ENCODE measurements around the gene ALPL. TPM values are rescaled to one million over a fixed set of nuclear protein-coding genes. Genes with fewer than 3 reads are reported as not detected.

Gene ALPL
- total RNA-seq, 2 donors from 2014 or later, result 3.7 to 7.8 TPM

- H3K36me3 ChIP-seq, result no peaks in the 10 kb centered on the region
- H3K27ac ChIP-seq, result no peak overlapping the region
- H3K27me3 ChIP-seq (replicated peaks; ENCODE audit: insufficient read depth), result no peaks in the 10 kb centered on the region
- no peak for TF ChIP-seq CTCF (IDR thresholded peaks at IDR 0.05)
- ATAC-seq (ENCODE audit: insufficient number of reproducible peaks, low FRiP score, low read depth), result no peak
- no peak for DNase-seq (ENCODE audit: low spot score)
- H3K4me1 ChIP-seq (ENCODE audit: control insufficient read depth in 1 of 2, low read depth in 2 of 2), result no peaks in the 10 kb centered on the region
- no peaks in the 10 kb centered on the region for H3K9me3 ChIP-seq
- H3K4me3 ChIP-seq, result no peak overlapping the region
Observed at GRCh38 chr1:21610027-21610426, 100.8 kb downstream of the ALPL start.

- no peaks in the 10 kb centered on the region for H3K27me3 ChIP-seq (replicated peaks; ENCODE audit: insufficient read depth)
- no peaks in the 10 kb centered on the region for H3K36me3 ChIP-seq
- DNase-seq (ENCODE audit: low spot score) (no peak), ATAC-seq (ENCODE audit: insufficient number of reproducible peaks, low FRiP score, low read depth) (no peak)
- H3K4me3 ChIP-seq, result no peak overlapping the region
- H3K9me3 ChIP-seq, result no peaks in the 10 kb centered on the region
- H3K27ac ChIP-seq, result no peak overlapping the region
- TF ChIP-seq CTCF (IDR thresholded peaks at IDR 0.05), result no peak
- no peaks in the 10 kb centered on the region for H3K4me1 ChIP-seq (ENCODE audit: control insufficient read depth in 1 of 2, low read depth in 2 of 2)
Observed at GRCh38 chr1:21610989-21611785, 102.0 kb downstream of the ALPL start.

- no peak for DNase-seq (ENCODE audit: low spot score)
- Histone ChIP-seq H3K9me3 (no peaks in the 10 kb centered on the region), H3K36me3 (no peaks in the 10 kb centered on the region), H3K4me1 (ENCODE audit: control insufficient read depth in 1 of 2, low read depth in 2 of 2) (no peaks in the 10 kb centered on the region), H3K27me3 (replicated peaks; ENCODE audit: insufficient read depth) (no peaks in the 10 kb centered on the region), H3K4me3 (no peak overlapping the region), H3K27ac (no peak overlapping the region)
- no peak for TF ChIP-seq CTCF (IDR thresholded peaks at IDR 0.05)
- ATAC-seq (ENCODE audit: insufficient number of reproducible peaks, low FRiP score, low read depth), result no peak
Observed at GRCh38 chr1:21612057-21612456, 102.8 kb downstream of the ALPL start.

GRCh38 chr1:21613072-21613867 is 104.0 kb downstream of the ALPL start:
- no peak for TF ChIP-seq CTCF (IDR thresholded peaks at IDR 0.05)
- Histone ChIP-seq H3K27ac (no peak overlapping the region), H3K4me1 (ENCODE audit: control insufficient read depth in 1 of 2, low read depth in 2 of 2) (no peaks in the 10 kb centered on the region), H3K27me3 (replicated peaks; ENCODE audit: insufficient read depth) (no peaks in the 10 kb centered on the region), H3K9me3 (no peaks in the 10 kb centered on the region), H3K36me3 (no peaks in the 10 kb centered on the region), H3K4me3 (no peak overlapping the region)
- DNase-seq (ENCODE audit: low spot score), result no peak
- ATAC-seq (ENCODE audit: insufficient number of reproducible peaks, low FRiP score, low read depth), result no peak

GRCh38 chr1:21614419-21615115 is 105.3 kb downstream of the ALPL start:
- H3K27ac ChIP-seq, result no peak overlapping the region
- no peak for TF ChIP-seq CTCF (IDR thresholded peaks at IDR 0.05)
- no peaks in the 10 kb centered on the region for H3K9me3 ChIP-seq
- ATAC-seq (ENCODE audit: insufficient number of reproducible peaks, low FRiP score, low read depth), result no peak
- no peak for DNase-seq (ENCODE audit: low spot score)
- H3K4me3 ChIP-seq, result no peak overlapping the region
- H3K36me3 ChIP-seq, result no peaks in the 10 kb centered on the region
- H3K4me1 ChIP-seq (ENCODE audit: control insufficient read depth in 1 of 2, low read depth in 2 of 2), result no peaks in the 10 kb centered on the region
- no peaks in the 10 kb centered on the region for H3K27me3 ChIP-seq (replicated peaks; ENCODE audit: insufficient read depth)
